ENCODE data around the gene ALDH3B2.
"Not testable (repeated sequence)": the region's sequence is repeated elsewhere in the genome, so short reads cannot be mapped to it uniquely, and the experiment has no call there.

The ALDH3B2 gene

GRCh38 chr11:67662142-67662834 lies 12.1 kb downstream of the ALDH3B2 start:
- no peak for DNase-seq (ENCODE audit: low spot score)

GRCh38 chr11:67660752-67661151 lies 13.7 kb downstream of the ALDH3B2 start:
- DNase-seq (ENCODE audit: low spot score), result not testable (repeated sequence)

GRCh38 chr11:67659651-67660165 lies 14.7 kb downstream of the ALDH3B2 start:
- DNase-seq (ENCODE audit: low spot score), result not testable (repeated sequence)

- no peak for DNase-seq (ENCODE audit: low spot score)
These were observed 17.1 kb downstream of the ALDH3B2 start for GRCh38 chr11:67657300-67657699.

GRCh38 chr11:67656278-67656922 lies 18.0 kb downstream of the ALDH3B2 start:
- DNase-seq (ENCODE audit: low spot score), result peak; percentile 18

GRCh38 chr11:67654225-67654624 lies 20.2 kb downstream of the ALDH3B2 start:
- DNase-seq (ENCODE audit: low spot score), result no peak

GRCh38 chr11:67652965-67653845 lies 21.2 kb downstream of the ALDH3B2 start:
- no peak for DNase-seq (ENCODE audit: low spot score)

GRCh38 chr11:67651976-67652781 lies 22.2 kb downstream of the ALDH3B2 start:
- peak; percentile 49 for DNase-seq (ENCODE audit: low spot score)

- DNase-seq (ENCODE audit: low spot score), result no peak
These were observed 24.6 kb downstream of the ALDH3B2 start for GRCh38 chr11:67649634-67650510.

- no peak for DNase-seq (ENCODE audit: low spot score)
These were observed 25.4 kb downstream of the ALDH3B2 start for GRCh38 chr11:67648796-67649613.

- no peak for DNase-seq (ENCODE audit: low spot score)
These were observed 26.2 kb downstream of the ALDH3B2 start for GRCh38 chr11:67648140-67648795.

GRCh38 chr11:67647471-67647870 lies 27.0 kb downstream of the ALDH3B2 start:
- DNase-seq (ENCODE audit: low spot score), result no peak

- no peak for DNase-seq (ENCODE audit: low spot score)
These were observed 27.7 kb downstream of the ALDH3B2 start for GRCh38 chr11:67646535-67647336.

GRCh38 chr11:67645521-67646461 lies 28.6 kb downstream of the ALDH3B2 start:
- no peak for DNase-seq (ENCODE audit: low spot score)

GRCh38 chr11:67644472-67645418 lies 29.7 kb downstream of the ALDH3B2 start:
- DNase-seq (ENCODE audit: low spot score), result no peak

- DNase-seq (ENCODE audit: low spot score), result no peak
These were observed 30.4 kb downstream of the ALDH3B2 start for GRCh38 chr11:67644042-67644441.
